ENCODE results near the gene GAL3ST1. TPM values are rescaled to one million over a fixed set of nuclear protein-coding genes. Genes with fewer than 3 reads are reported as not detected.

Gene GAL3ST1
- total RNA-seq, 1 donor from 2014 or later, result 4.3 TPM

DNA sequence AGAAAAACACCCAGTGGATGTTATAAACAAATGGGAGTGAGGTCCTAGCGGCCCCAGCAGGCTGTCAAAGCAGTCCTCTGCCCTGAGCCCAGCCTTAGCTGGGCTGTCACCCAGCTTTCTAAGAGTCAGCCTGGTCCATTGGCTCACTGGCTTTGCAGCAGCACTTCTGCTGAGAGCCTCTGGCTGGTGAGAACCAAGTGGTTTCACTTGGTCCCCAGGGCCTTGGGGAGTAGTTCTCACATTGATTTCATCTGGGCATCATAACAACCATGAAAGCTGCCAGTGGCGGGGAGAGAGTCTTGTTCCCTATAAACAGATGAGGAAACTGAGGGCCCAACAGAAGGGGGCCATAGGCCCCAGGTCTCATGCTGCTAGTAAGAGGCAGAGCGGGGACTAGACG is 39.3 kb downstream of the GAL3ST1 start:
- H3K36me3 Mint-ChIP-seq, result no peaks in the 10 kb centered on the region
- Histone ChIP-seq H2AFZ (replicated peaks) (no peak overlapping the region), H3K4me1 (no peaks in the 10 kb centered on the region), H3K27ac (no peak overlapping the region), H3K9me3 (ENCODE audit: low read depth) (no peaks in the 10 kb centered on the region), H3K79me2 (ENCODE audit: low read depth) (no peaks in the 10 kb centered on the region), H3K27me3 (no peaks in the 10 kb centered on the region), H3K36me3 (no peaks in the 10 kb centered on the region), H3K9ac (no peak overlapping the region), H3K4me2 (no peak overlapping the region), H4K20me1 (ENCODE audit: low read depth) (no peaks in the 10 kb centered on the region), H3F3A (ENCODE audit: low read depth) (no peaks in the 10 kb centered on the region), H3K4me3 (no peak overlapping the region)
- H3K9me3 Mint-ChIP-seq, result no peaks in the 10 kb centered on the region
- no peak for TF ChIP-seq EZH2 (IDR thresholded peaks at IDR 0.05)
- DNase-seq (ENCODE audit: low spot score), result no peak
- H3K4me3 Mint-ChIP-seq, result no peak overlapping the region
- H3K27ac Mint-ChIP-seq, result no peak overlapping the region
- H3K4me1 Mint-ChIP-seq, result no peaks in the 10 kb centered on the region
- peaks cover 8% of the 10 kb centered on the region for H3K27me3 Mint-ChIP-seq (ENCODE audit: insufficient read depth, low read depth)

DNA sequence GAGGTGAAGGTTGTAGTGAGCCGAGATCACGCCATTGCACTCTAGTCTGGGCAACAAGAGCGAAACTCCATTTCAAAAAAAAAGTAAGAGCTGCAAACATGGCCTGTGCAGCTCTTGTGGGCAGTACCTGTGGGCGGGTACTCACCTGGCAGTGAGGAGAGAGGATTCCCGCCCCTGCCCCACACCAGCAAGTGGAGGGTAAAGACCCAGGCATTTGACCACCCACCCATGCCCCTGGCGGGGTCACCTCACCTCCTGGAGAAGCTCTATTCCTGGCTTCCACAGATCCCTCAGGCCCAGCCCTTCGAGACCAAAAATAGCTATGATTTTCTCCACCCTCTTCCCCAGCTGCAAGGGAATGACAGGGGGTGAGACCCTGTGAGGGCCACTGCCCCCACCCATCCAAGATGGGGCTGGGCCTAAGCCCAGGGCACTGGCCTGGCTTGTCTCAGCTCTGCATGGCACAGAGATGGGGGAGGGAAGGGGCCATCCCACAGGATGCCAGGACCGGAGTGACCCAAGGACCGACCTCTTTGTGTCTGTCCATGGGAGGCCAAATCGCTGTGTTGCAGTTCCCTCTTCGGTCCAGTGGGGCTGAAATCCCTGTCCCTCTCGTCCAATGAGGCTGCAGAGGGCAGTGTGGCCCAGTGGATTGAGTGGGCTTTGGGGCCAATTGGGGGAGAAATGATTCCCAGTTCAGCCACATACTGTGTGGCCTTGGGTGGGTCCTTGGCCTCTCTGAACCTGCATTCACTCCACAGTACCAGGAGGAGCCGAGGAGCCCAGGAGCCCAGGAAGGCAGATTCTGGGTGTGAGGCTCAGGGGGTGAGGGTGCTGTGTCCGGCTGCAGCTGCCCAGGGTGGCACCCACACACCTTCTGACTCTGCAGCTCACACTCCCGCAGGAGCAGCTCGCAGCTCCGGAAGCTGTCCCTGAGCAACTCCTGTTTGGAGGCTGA is 42.5 kb downstream of the GAL3ST1 start:
- Mint-ChIP-seq H3K4me3 (no peak overlapping the region), H3K27me3 (ENCODE audit: insufficient read depth, low read depth) (peaks cover 2% of the 10 kb centered on the region), H3K27ac (no peak overlapping the region), H3K4me1 (no peaks in the 10 kb centered on the region), H3K36me3 (no peaks in the 10 kb centered on the region), H3K9me3 (no peaks in the 10 kb centered on the region)
- Histone ChIP-seq H4K20me1 (ENCODE audit: low read depth) (no peaks in the 10 kb centered on the region), H3K9me3 (ENCODE audit: low read depth) (no peaks in the 10 kb centered on the region), H2AFZ (replicated peaks) (no peak overlapping the region), H3K9ac (no peak overlapping the region), H3K27me3 (no peaks in the 10 kb centered on the region), H3F3A (ENCODE audit: low read depth) (no peaks in the 10 kb centered on the region), H3K79me2 (ENCODE audit: low read depth) (no peaks in the 10 kb centered on the region), H3K27ac (no peak overlapping the region), H3K4me3 (no peak overlapping the region), H3K4me1 (no peaks in the 10 kb centered on the region), H3K36me3 (no peaks in the 10 kb centered on the region), H3K4me2 (no peak overlapping the region)
- TF ChIP-seq EZH2phosphoT487 (IDR thresholded peaks at IDR 0.05) (no peak), EZH2 (IDR thresholded peaks at IDR 0.05) (no peak)
- TF ChIP-seq, protein P1, sequence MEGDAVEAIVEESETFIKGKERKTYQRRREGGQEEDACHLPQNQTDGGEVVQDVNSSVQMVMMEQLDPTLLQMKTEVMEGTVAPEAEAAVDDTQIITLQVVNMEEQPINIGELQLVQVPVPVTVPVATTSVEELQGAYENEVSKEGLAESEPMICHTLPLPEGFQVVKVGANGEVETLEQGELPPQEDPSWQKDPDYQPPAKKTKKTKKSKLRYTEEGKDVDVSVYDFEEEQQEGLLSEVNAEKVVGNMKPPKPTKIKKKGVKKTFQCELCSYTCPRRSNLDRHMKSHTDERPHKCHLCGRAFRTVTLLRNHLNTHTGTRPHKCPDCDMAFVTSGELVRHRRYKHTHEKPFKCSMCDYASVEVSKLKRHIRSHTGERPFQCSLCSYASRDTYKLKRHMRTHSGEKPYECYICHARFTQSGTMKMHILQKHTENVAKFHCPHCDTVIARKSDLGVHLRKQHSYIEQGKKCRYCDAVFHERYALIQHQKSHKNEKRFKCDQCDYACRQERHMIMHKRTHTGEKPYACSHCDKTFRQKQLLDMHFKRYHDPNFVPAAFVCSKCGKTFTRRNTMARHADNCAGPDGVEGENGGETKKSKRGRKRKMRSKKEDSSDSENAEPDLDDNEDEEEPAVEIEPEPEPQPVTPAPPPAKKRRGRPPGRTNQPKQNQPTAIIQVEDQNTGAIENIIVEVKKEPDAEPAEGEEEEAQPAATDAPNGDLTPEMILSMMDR (IDR thresholded peaks at IDR 0.05), result no peak
- DNase-seq (ENCODE audit: low spot score), result no peak

- no peaks in the 10 kb centered on the region for H3K9me3 Mint-ChIP-seq
- no peak for TF ChIP-seq EZH2 (IDR thresholded peaks at IDR 0.05)
- TF ChIP-seq, protein P1 (IDR thresholded peaks at IDR 0.05), result no peak
- TF ChIP-seq EZH2phosphoT487 (IDR thresholded peaks at IDR 0.05), result no peak
Observed at GRCh38 chr22:30526656-30527055, 47.8 kb downstream of the GAL3ST1 start.

More at GRCh38 chr22:30526656-30527055, 47.8 kb downstream of the GAL3ST1 start:
- H3F3A ChIP-seq (ENCODE audit: low read depth), result no peaks in the 10 kb centered on the region
- H3K4me2 ChIP-seq, result no peak overlapping the region
- H3K27ac ChIP-seq, result no peak overlapping the region
- H3K9ac ChIP-seq, result no peak overlapping the region
- no peak overlapping the region for H3K4me3 ChIP-seq
- H3K36me3 ChIP-seq, result no peaks in the 10 kb centered on the region
- no peak overlapping the region for H2AFZ ChIP-seq (replicated peaks)
- no peaks in the 10 kb centered on the region for H4K20me1 ChIP-seq (ENCODE audit: low read depth)
- Mint-ChIP-seq H3K4me3 (no peak overlapping the region), H3K36me3 (no peaks in the 10 kb centered on the region), H3K4me1 (peaks cover 9% of the 10 kb centered on the region), H3K27ac (no peak overlapping the region), H3K27me3 (ENCODE audit: insufficient read depth, low read depth) (peaks cover 3% of the 10 kb centered on the region)
- no peak for DNase-seq (ENCODE audit: low spot score)
- H3K9me3 ChIP-seq (ENCODE audit: low read depth), result no peaks in the 10 kb centered on the region
- no peaks in the 10 kb centered on the region for H3K27me3 ChIP-seq
- H3K79me2 ChIP-seq (ENCODE audit: low read depth), result no peaks in the 10 kb centered on the region
- no peaks in the 10 kb centered on the region for H3K4me1 ChIP-seq

Data from neural progenitor cell (in vitro differentiated cells).